K562 (cell line): ENCODE results near the gene SAT2. TPM values are rescaled to one million over a fixed set of nuclear protein-coding genes. Genes with fewer than 3 reads are reported as not detected.

Experiments used
- ADNP ChIP-seq: fragments of 200-800 bp; sonication (Bioruptor generic); IDR thresholded peaks from 2 replicates; pipeline ENCODE4 v1.6.1; 2016; ENCODE audit warnings: missing genetic modification characterization, missing compliant biosample characterization
- CBX5 ChIP-seq: IDR thresholded peaks from 2 replicates; pipeline ENCODE4 v1.6.1; 2014; ENCODE audit warnings: low read depth, borderline replicate concordance
- CEBPZ ChIP-seq: fragments of 150-350 bp; IDR thresholded peaks from 2 replicates; pipeline ENCODE4 v1.6.1; 2014; ENCODE audit warnings: low read depth, mild to moderate bottlenecking, low read length, borderline replicate concordance
- MED1 ChIP-seq: sonication (generic); formaldehyde crosslinking; IDR thresholded peaks from 2 replicates; pipeline ENCODE4 v1.8.1; 2023; ENCODE audit warnings: missing genetic modification reagents, borderline replicate concordance
- MEF2D ChIP-seq: conservative IDR thresholded peaks from 2 replicates; pipeline ENCODE4 v1.6.1; 2016; ENCODE audit warnings: low read depth, missing genetic modification characterization, missing compliant biosample characterization
- MEIS2 ChIP-seq: fragments of 450-650 bp; IDR thresholded peaks from 2 replicates; pipeline ENCODE4 v1.6.1; 2014; ENCODE audit warnings: mild to moderate bottlenecking; ENCODE audit not compliant: partially characterized antibody
- POLR2B ChIP-seq: fragments of 450-650 bp; IDR thresholded peaks from 2 replicates; pipeline ENCODE4 v1.6.1; 2018; ENCODE audit warnings: low read depth; ENCODE audit not compliant: partially characterized antibody
- RBM39 ChIP-seq: fragments of 200-400 bp; formaldehyde crosslinking; optimal IDR thresholded peaks from 2 replicates; pipeline ENCODE3; 2018; ENCODE audit warnings: low read depth, low read length
- RFX1 ChIP-seq: fragments of 450-650 bp; IDR thresholded peaks from 2 replicates; pipeline ENCODE4 v1.6.1; 2016; ENCODE audit warnings: mild to moderate bottlenecking, moderate library complexity
- SMAD4 ChIP-seq: fragments of 250-450 bp; sonication (Bioruptor Pico); conservative IDR thresholded peaks from 2 replicates; pipeline ENCODE4 v1.8.0; 2021; ENCODE audit warnings: inconsistent platforms, mild to moderate bottlenecking, moderate library complexity
- TCF3 ChIP-seq: sonication (generic); formaldehyde crosslinking; IDR thresholded peaks from 2 replicates; pipeline ENCODE4 v1.4.0; 2020; ENCODE audit warnings: mild to moderate bottlenecking, missing genetic modification reagents
- U2AF2 ChIP-seq: fragments of 200-400 bp; formaldehyde crosslinking; optimal IDR thresholded peaks from 2 replicates; pipeline ENCODE3; 2017; ENCODE audit warnings: low read depth, mild to moderate bottlenecking, low read length
- ZNF217 ChIP-seq: sonication (generic); formaldehyde crosslinking; IDR thresholded peaks from 2 replicates; pipeline ENCODE4 v1.8.0; 2022; ENCODE audit warnings: mild to moderate bottlenecking, missing genetic modification reagents
- ZNF263 ChIP-seq: sonication (generic); formaldehyde crosslinking; IDR thresholded peaks from 2 replicates; pipeline ENCODE4 v1.8.0; 2022; ENCODE audit warnings: mild to moderate bottlenecking, missing genetic modification reagents, borderline replicate concordance
- polyA plus RNA-seq, 8 experiments: library from polyadenylated mRNA; depleted of rRNA in 4 of 8; stranded (reverse) in 5 of 8; unstranded in 3 of 8; fragments of >200 nt; fragmentation: Nextera tagmentation in 2 of 8; fragmentation: Illumina TruSeq in 1 of 8; extraction: Ambion mirVana in 2 of 8; extraction: Trizol in 1 of 8; gene quantifications; 2 replicates each; pipeline versions ENCODE4 v1.2.1 to v1.2.3, GENCODE V29; 2011 to 2014; ENCODE audit warnings: inconsistent platforms in 1 of 8, missing spikeins in 1 of 8
- total RNA-seq, 7 experiments: library from RNA; depleted of rRNA in 6 of 7; stranded (reverse); fragments of >200 nt in 6 of 7; fragmentation: Illumina TruSeq in 2 of 7; extraction: Trizol in 2 of 7; gene quantifications; 2 replicates each; pipeline versions ENCODE4 v1.2.1 to v1.2.3, GENCODE V29; 2011 to 2021; ENCODE audit warnings: low replicate concordance in 1 of 7
- TF ChIP-seq, protein P1 (sequence below), 2 experiments: fragments of 450-650 bp in 1 of 2; sonication (generic) in 1 of 2; formaldehyde crosslinking in 1 of 2; IDR thresholded peaks; 2 replicates each; pipeline versions ENCODE4 v1.7.1 to v1.9.0; 2016 to 2022; ENCODE audit warnings: inconsistent platforms in 1 of 2, mild to moderate bottlenecking in 1 of 2, missing genetic modification reagents in 1 of 2

The SAT2 gene
- total and polyA plus RNA-seq, 9 of the 15 experiments (the other 6 are each of a cell fraction or from before 2014, with no cell fraction given), result 2.0 to 8.0 (median 5.3) TPM

DNA sequence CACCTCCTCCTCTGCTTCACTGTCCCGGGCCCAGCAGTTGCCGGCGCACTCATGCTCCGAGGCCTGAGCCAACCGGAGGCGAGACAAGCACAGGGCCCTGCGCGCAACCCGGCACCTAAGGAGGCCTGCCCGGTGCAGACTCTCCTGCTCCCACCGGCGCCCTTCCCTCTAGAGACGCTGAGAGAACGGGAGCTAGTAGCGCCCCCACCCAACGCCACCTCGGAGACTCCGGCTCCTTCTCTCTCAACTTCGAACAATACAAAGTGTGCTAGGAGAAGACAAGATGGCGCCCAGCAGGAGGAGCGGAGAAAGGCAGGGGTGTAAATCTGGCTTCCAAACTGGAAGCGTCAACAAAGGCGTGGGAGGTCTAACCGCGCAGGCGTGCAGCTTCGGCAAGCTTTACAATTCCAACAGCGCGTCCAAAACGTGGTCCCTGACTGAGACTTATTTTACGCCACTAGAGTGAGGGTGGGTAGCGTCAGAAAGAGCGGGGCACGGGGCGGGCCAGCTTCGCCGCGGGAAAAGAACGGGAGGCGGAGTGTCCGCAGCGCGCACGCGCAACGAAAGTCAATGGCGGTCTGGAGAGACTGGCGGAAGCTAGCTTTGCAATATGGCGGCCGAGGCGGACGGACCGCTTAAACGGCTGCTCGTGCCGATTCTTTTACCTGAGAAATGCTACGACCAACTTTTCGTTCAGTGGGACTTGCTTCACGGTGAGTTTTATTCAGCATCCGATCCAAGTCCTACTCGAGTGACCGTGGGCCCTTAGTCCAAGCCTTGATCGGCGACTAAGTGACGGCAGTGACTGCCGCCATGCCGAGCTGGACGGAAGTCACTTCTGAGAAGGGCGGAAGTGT, 44.1 kb downstream of the SAT2 start, which contains the start of gene MPDU1 (continued):
- TF ChIP-seq MED1 (CRISPR knock-in tag) (no peak), CEBPZ (no peak), CBX5 (no peak), MEF2D (peak; percentile 57; the same call in 1 of the 2 replicates), TCF3 (CRISPR knock-in tag) (no peak), MEIS2 (peak; percentile 88), POLR2B (peak; percentile 80), ZNF217 (CRISPR knock-in tag) (no peak), SMAD4 (CRISPR knock-in tag) (peak; percentile 40), RFX1 (no peak), RBM39 (no peak), ZNF263 (no peak; the same call in 1 of the 2 replicates), U2AF2 (no peak), ADNP (no peak)
- TF ChIP-seq, protein P1, sequence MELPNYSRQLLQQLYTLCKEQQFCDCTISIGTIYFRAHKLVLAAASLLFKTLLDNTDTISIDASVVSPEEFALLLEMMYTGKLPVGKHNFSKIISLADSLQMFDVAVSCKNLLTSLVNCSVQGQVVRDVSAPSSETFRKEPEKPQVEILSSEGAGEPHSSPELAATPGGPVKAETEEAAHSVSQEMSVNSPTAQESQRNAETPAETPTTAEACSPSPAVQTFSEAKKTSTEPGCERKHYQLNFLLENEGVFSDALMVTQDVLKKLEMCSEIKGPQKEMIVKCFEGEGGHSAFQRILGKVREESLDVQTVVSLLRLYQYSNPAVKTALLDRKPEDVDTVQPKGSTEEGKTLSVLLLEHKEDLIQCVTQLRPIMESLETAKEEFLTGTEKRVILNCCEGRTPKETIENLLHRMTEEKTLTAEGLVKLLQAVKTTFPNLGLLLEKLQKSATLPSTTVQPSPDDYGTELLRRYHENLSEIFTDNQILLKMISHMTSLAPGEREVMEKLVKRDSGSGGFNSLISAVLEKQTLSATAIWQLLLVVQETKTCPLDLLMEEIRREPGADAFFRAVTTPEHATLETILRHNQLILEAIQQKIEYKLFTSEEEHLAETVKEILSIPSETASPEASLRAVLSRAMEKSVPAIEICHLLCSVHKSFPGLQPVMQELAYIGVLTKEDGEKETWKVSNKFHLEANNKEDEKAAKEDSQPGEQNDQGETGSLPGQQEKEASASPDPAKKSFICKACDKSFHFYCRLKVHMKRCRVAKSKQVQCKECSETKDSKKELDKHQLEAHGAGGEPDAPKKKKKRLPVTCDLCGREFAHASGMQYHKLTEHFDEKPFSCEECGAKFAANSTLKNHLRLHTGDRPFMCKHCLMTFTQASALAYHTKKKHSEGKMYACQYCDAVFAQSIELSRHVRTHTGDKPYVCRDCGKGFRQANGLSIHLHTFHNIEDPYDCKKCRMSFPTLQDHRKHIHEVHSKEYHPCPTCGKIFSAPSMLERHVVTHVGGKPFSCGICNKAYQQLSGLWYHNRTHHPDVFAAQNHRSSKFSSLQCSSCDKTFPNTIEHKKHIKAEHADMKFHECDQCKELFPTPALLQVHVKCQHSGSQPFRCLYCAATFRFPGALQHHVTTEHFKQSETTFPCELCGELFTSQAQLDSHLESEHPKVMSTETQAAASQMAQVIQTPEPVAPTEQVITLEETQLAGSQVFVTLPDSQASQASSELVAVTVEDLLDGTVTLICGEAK (IDR thresholded peaks at IDR 0.05), result peak; percentile 98
- TF ChIP-seq, protein P1 (CRISPR knock-in tag; IDR thresholded peaks at IDR 0.05), result no peak
